ENCODE results near the gene CCDC170.

DNA sequence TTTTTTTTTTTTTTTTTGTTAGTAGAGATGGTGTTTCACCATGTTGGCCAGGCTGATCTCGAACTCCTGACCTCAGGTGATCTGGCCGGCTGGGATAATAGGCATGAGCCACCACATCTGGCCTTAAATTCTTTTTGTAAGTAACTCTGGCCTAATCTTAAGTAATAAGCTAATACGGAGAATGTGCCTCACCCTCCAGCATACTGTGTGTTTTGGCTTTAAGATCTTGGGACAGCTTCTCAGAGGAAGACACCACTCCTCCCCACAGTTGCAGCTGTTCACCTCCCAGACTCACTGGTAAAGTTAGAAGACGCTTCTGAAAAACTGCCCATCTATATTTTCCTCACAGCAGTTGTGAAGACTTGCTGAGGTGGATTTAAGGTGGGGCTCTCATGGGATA lies 120.8 kb downstream of the CCDC170 start:
- TF ChIP-seq, protein P1, sequence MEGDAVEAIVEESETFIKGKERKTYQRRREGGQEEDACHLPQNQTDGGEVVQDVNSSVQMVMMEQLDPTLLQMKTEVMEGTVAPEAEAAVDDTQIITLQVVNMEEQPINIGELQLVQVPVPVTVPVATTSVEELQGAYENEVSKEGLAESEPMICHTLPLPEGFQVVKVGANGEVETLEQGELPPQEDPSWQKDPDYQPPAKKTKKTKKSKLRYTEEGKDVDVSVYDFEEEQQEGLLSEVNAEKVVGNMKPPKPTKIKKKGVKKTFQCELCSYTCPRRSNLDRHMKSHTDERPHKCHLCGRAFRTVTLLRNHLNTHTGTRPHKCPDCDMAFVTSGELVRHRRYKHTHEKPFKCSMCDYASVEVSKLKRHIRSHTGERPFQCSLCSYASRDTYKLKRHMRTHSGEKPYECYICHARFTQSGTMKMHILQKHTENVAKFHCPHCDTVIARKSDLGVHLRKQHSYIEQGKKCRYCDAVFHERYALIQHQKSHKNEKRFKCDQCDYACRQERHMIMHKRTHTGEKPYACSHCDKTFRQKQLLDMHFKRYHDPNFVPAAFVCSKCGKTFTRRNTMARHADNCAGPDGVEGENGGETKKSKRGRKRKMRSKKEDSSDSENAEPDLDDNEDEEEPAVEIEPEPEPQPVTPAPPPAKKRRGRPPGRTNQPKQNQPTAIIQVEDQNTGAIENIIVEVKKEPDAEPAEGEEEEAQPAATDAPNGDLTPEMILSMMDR (IDR thresholded peaks at IDR 0.05 in 2 of 3, conservative IDR thresholded peaks at IDR 0.05 in 1 of 3; ENCODE audit: borderline replicate concordance in 1 of 3, insufficient read depth in 1 of 3, low read depth in 2 of 3, low read length in 2 of 3) = no peak
- TF ChIP-seq ZNF274 (IDR thresholded peaks at IDR 0.05; ENCODE audit: low read depth, low read length) (no peak), ELF1 (IDR thresholded peaks at IDR 0.05; ENCODE audit: borderline replicate concordance, low read depth) (no peak), EZH2phosphoT487 (IDR thresholded peaks at IDR 0.05; ENCODE audit: borderline replicate concordance) (no peak), CBX3 (IDR thresholded peaks at IDR 0.05; ENCODE audit: low read depth) (no peak), POLR2AphosphoS5 (IDR thresholded peaks at IDR 0.05; ENCODE audit: low read depth, low read length) (no peak), ZFX (IDR thresholded peaks at IDR 0.05) (no peak), POLR2A (IDR thresholded peaks at IDR 0.05; ENCODE audit: borderline replicate concordance, extremely low read depth, insufficient read depth, insufficient read length) (no peak), CEBPB (IDR thresholded peaks at IDR 0.05; ENCODE audit: low read depth) (no peak), SRF (IDR thresholded peaks at IDR 0.05; ENCODE audit: low read depth) (no peak), SIN3A (IDR thresholded peaks at IDR 0.05; ENCODE audit: low read depth) (no peak), EZH2 (IDR thresholded peaks at IDR 0.05) (no peak), FOSL1 (IDR thresholded peaks at IDR 0.05; ENCODE audit: low read depth) (no peak)
- TF ChIP-seq, protein P2, sequence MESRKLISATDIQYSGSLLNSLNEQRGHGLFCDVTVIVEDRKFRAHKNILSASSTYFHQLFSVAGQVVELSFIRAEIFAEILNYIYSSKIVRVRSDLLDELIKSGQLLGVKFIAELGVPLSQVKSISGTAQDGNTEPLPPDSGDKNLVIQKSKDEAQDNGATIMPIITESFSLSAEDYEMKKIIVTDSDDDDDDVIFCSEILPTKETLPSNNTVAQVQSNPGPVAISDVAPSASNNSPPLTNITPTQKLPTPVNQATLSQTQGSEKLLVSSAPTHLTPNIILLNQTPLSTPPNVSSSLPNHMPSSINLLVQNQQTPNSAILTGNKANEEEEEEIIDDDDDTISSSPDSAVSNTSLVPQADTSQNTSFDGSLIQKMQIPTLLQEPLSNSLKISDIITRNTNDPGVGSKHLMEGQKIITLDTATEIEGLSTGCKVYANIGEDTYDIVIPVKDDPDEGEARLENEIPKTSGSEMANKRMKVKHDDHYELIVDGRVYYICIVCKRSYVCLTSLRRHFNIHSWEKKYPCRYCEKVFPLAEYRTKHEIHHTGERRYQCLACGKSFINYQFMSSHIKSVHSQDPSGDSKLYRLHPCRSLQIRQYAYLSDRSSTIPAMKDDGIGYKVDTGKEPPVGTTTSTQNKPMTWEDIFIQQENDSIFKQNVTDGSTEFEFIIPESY (IDR thresholded peaks at IDR 0.05; ENCODE audit: extremely low read depth, insufficient replicate concordance, low read length) = no peak
